ENCODE data around the gene TMEM35B.
"Not testable (repeated sequence)": the region's sequence is repeated elsewhere in the genome, so short reads cannot be mapped to it uniquely, and the experiment has no call there.

DNA sequence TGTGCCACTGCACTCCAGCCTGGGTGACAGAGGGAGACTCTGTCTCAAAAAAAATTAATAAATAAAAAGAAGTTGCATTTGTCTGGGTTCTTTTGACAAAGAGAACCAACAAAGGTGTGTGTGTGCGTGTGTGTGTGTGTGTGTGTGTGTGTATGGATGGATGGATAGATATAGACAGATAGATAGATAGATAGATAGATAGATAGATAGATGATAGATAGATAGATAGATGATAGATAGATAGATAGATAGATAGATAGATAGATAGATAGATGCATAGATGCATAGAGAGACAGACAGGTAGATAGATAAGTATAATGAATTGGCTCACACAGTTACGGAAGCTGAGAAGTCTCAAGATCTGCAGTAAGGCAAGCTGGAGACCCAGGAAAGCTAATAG, 43.3 kb downstream of the TMEM35B start:
- not testable (repeated sequence) for TF ChIP-seq POLR2AphosphoS5, POLR2A, TAF1, POU2F2, SPI1 (IDR thresholded peaks at IDR 0.05; ENCODE audit: low read depth, low read length)
